BE2C (cell line): Measurements from ENCODE around the gene P3H4.

Experiments
- DNase-seq: peaks from one replicate; pipeline ENCODE4 v3.0.0-alpha.2; 2020
- H3K27me3 ChIP-seq: fragments of 250-450 bp; sonication (Bioruptor Pico); 2 replicates; pipeline ENCODE4 v1.5.1; 2020; ENCODE audit warnings: mild to moderate bottlenecking
- H3K36me3 ChIP-seq: fragments of 250-450 bp; sonication (Bioruptor Pico); 2 replicates; pipeline ENCODE4 v1.5.1; 2020; ENCODE audit warnings: mild to moderate bottlenecking
- H3K4me1 ChIP-seq: fragments of 250-450 bp; sonication (Bioruptor Pico); 2 replicates; pipeline ENCODE4 v1.5.1; 2020
- H3K4me3 ChIP-seq: 2 replicates; pipeline ENCODE4 v1.5.1; 2011; ENCODE audit warnings: low read depth, low read length
- H3K9me3 ChIP-seq: fragments of 250-450 bp; sonication (Bioruptor Pico); 2 replicates; pipeline ENCODE4 v1.5.1; 2020
- TF ChIP-seq, protein P1 (sequence below): IDR thresholded peaks from 2 replicates; pipeline ENCODE4 v1.5.1; 2012; ENCODE audit warnings: mild to moderate bottlenecking, low read depth, low read length

The P3H4 gene

DNA sequence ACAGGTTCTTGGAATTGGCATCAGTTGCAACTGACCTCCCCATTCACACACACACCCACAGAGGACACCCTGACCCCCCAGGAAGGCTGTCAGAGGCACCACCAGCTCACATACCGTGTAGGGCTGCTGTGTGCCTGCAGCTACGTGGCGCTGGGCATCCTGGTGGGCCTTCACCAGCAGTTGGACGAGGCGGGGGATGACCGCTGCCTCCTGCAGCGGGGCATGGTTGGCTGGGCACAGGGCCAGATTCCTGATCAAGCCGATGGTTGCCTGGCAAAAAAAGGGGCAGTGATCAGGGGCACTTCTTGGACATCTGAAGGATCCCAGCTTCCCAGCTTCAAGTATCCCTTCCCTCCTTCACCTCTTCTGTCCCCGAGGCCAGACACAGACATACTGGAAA is 53.1 kb downstream of the P3H4 start:
- H3K4me3 ChIP-seq = no peak overlapping the region
- no peaks in the 10 kb centered on the region for H3K9me3 ChIP-seq
- no peak for DNase-seq
- no peaks in the 10 kb centered on the region for H3K4me1 ChIP-seq
- peaks cover 14% of the 10 kb centered on the region for H3K36me3 ChIP-seq
- H3K27me3 ChIP-seq = no peaks in the 10 kb centered on the region
- TF ChIP-seq, protein P1, sequence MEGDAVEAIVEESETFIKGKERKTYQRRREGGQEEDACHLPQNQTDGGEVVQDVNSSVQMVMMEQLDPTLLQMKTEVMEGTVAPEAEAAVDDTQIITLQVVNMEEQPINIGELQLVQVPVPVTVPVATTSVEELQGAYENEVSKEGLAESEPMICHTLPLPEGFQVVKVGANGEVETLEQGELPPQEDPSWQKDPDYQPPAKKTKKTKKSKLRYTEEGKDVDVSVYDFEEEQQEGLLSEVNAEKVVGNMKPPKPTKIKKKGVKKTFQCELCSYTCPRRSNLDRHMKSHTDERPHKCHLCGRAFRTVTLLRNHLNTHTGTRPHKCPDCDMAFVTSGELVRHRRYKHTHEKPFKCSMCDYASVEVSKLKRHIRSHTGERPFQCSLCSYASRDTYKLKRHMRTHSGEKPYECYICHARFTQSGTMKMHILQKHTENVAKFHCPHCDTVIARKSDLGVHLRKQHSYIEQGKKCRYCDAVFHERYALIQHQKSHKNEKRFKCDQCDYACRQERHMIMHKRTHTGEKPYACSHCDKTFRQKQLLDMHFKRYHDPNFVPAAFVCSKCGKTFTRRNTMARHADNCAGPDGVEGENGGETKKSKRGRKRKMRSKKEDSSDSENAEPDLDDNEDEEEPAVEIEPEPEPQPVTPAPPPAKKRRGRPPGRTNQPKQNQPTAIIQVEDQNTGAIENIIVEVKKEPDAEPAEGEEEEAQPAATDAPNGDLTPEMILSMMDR = no peak

DNA sequence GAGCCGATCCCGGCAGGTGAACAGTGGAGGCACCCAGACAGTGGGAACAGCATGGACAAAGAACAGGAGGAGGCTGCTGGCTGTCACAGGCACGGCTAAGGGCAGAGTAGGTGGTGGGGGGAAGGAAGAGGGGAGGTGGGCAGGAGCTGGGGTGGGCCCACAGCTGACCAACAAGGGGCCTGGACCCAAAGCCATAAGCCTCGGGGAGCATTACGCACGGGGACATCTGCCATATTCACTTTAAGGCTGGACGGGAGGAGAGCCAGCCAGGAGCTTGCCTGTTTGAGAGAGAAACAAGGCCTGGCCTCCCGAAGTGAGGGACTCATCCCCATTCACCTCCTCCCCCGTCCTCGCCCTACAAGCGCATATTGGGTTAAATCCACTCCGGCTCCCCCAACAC is 57.7 kb downstream of the P3H4 start:
- Histone ChIP-seq H3K27me3 (no peaks in the 10 kb centered on the region), H3K4me1 (no peaks in the 10 kb centered on the region; the same call in 1 of the 2 replicates), H3K9me3 (no peaks in the 10 kb centered on the region), H3K36me3 (peaks cover 7% of the 10 kb centered on the region), H3K4me3 (no peak overlapping the region)
- TF ChIP-seq, protein P1 = no peak
- DNase-seq = no peak
